GM21529 (cell line): ENCODE results near the gene GRIK4.

Experiments
- ATAC-seq: cut with Tn5 transposase; IDR thresholded peaks from one replicate; pipeline ENCODE4 v1.9.1; 2021; ENCODE audit not compliant: unreplicated experiment

The GRIK4 gene

GRCh38 chr11:120824242-120824641, 312.7 kb downstream of the GRIK4 start:
- no peak for ATAC-seq

DNA sequence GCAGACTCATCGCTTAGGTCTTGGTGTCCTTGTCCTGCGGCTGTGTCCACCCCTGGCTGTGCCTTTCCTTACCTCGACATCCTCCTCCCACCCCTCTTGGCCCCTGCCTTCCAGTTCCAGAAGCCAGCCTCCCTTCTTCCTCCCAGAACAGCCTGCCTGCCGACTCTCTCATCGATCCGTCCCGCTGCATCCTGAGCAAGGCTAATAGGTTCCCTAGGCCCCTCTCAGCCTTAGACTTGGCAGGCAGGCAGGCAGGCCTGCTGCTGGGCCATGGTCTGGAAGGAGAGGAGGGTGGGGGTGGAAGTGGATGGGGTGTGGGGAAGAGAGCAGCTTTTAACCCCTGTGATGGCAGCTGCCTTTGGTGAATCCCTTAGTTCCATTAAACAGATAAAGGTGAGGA, 315.6 kb downstream of the GRIK4 start:
- no peak for ATAC-seq

GRCh38 chr11:120827820-120828219, 316.3 kb downstream of the GRIK4 start:
- no peak for ATAC-seq

- no peak for ATAC-seq
Measured at GRCh38 chr11:120828847-120829246, 317.3 kb downstream of the GRIK4 start.

GRCh38 chr11:120830085-120830620, 318.6 kb downstream of the GRIK4 start:
- no peak for ATAC-seq

DNA sequence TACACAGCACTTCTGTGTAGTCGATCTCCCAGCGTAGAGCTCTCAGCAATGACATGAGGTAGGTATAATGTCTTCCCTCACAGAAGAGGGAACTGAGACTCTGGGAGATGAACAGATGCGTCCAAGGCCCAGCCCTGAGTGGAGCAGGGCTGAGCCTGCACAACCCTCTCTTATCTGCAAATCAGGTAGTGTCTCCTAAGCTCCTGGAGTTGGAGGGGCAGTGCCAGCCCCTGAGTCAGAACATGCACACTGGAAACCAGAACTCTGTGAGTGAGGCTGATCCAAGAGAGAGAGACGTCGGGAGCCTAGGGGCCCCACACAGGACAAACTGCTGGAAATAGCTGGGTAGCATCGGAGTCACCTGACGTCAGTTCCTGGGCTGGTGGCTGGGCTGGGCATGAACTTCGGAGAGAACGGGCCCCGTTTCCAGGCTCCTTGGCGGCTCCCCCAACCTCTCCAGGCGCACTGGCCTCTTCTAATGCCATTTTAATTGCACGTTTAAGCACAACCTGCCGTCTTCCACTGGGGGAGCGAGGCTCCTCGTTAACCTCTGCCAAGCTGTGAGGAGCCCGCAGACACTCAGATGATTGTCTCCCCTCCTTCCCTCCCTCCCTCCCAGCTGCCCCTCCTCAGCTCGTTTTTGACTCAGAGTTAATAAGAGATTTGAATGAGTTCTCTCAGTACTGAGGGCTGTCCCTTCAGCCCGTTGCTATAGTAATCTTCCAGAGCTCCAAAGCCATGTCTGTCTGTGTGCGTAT, 321.1 kb downstream of the GRIK4 start:
- ATAC-seq: no peak

DNA sequence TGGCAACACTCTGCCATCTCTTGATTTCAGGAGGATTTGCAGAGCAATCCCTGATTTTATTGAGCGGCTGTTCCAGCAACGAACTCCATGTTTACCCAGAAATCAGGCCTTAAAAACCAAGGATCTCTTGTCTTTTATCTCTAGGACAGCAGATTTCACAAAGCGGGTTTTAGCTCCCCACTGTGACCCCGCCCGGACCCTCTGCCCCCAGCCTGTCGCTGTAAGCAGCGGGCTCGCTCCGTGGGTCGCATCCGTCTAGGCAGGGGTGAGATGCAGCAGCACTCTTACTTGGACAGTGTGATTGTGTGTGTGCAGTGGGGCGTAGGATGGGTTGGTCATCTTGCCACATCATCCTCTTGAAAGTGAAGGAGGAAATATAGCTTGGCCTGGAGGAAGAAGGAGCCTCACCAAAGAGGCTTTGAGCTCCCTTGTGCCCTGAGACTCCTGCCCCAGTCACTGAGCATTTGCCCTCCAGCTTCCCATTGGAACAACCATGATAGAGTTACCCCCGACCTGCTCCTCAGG, 323.2 kb downstream of the GRIK4 start:
- no peak for ATAC-seq

DNA sequence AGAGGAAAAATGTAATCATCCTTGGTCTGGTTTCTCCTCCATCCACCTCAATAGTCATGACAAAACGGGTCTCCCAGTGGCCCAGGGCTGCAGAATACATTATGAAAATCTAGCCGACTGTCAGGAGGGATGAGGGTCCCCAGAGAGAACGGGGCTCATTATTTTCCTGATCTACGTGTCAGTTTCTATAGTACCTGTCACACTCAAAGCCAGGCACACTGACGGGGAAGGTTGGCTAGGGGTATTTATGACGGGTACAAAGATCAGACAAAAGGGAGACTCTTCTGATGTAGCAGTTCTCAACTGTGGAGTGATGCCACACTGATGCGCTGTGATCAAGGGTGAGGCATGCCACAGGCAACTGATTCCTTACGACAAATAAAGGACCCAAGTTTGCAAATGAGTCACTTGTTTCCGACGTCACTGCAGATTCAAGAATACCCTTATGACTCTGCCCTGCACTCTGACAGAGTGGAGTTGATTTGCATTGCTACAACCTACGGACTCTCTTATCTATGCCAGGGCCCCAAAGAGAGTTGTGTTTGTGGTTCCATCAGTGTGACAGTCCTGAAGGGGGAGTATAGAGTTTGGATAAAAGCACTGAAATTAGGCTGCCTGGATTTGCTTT, 324.2 kb downstream of the GRIK4 start:
- ATAC-seq: peak; percentile 94

GRCh38 chr11:120837696-120838095, 326.1 kb downstream of the GRIK4 start:
- ATAC-seq: no peak

DNA sequence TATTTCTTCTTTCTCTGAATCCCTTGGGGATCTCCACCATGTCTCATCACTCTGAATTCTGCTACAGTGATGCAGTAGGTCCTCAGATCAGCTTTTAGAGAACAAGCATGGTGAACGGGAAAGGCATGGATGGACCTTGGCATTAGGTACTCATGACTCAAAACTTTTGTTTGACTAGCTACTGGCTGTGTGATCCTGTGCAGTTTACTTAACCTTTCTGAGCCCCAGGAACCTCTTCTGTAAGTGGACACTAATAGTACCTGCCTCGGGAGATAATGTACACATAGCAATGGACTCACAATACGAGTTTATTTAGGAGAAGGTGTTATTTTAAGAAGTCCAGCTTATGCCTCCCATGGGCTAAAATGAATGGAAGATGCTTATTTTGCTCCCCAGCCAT, 327.7 kb downstream of the GRIK4 start:
- no peak for ATAC-seq

GRCh38 chr11:120839846-120840402, 328.4 kb downstream of the GRIK4 start:
- peak; percentile 38 for ATAC-seq

DNA sequence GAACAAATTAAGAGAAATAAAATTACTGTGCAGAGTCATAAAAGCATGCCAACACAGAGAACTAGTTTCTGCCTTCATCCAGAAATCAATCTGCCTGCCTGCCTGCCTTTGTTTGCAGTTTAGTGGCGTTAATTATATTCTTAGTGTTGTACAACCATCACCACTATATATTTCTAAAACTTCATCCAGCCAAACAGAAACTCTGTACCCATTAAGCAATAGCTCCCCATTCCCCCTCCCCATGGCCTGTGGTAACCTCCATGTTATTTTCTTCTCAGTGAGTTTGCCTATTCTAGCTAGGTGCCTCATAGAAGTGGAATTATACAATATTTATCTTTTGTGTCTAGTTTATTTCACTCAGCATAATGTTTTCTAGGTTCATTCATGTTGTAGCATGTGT, 329.1 kb downstream of the GRIK4 start:
- no peak for ATAC-seq

- no peak for ATAC-seq
Measured at GRCh38 chr11:120841074-120841473, 329.5 kb downstream of the GRIK4 start.

DNA sequence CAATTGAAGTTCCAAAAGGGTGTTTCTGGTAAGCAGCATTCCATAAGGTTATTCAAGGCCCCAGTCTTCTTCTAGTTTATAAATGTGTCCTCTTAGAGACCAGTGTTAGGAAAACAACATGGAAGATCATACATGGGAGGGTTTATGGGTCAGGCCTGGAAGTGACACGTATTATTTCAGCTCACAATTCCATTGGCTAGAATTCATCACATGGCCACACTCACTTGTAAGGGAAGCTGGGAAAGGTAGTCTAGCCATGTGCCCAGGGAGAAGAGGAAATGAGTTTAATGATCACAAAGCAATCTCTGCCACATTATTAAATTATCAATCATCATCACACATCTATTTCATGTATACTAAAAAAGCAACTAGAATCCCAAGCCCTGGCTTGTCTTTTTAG, 330.6 kb downstream of the GRIK4 start:
- no peak for ATAC-seq

DNA sequence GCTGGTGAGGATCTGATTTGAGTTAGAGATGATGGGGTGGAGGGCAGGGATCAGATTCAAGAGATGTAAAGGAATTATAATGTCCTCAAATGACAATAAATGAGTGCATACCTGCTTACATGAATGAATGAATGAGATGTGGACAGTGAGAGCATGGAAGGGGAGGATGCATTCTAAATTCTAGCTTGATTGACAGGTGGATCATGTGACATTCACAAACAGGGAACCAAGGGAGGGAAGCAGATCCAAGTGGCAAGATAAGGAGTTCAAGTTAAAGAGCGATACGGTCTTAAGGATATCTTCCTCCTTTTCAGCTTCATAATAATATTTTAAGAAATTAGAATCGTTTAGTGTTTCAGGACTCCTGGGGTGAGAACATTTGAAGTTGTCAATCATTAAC, 341.9 kb downstream of the GRIK4 start:
- ATAC-seq: no peak

DNA sequence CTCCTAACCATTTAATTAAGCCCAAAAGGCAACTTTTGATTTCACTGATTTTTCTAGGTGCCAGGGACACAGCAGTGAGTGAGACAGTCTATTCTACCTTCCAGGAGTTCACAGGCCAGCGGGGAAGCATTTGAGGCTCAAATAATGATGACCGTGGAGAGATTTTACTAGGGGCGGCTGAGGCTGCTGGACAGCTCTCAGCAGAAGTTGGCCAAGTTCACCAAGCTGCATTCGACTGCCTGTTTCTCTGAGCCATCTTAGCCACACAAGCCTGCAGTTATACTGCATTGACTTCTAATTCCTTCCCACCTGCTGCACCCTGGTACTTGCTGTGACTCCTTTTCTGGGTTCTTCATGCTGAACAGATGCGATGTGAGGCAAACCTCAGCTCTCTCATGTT, 343.4 kb downstream of the GRIK4 start:
- ATAC-seq: no peak

GRCh38 chr11:120857508-120857907, 346.0 kb downstream of the GRIK4 start:
- no peak for ATAC-seq

- no peak for ATAC-seq
Measured at GRCh38 chr11:120858740-120859139, 347.2 kb downstream of the GRIK4 start.

- ATAC-seq: no peak
Measured at GRCh38 chr11:120859552-120860295, 348.2 kb downstream of the GRIK4 start.

GRCh38 chr11:120863359-120863758, 351.8 kb downstream of the GRIK4 start:
- ATAC-seq: no peak

GRCh38 chr11:120867024-120867423, 355.5 kb downstream of the GRIK4 start:
- no peak for ATAC-seq
